Trophoblast cell (in vitro differentiated cells and primary cell): Measurements from ENCODE around the gene FAM117B.

Experiments
- DNase-seq, 2 donors: peaks; one replicate each; pipeline ENCODE4 v3.0.0-alpha.2; 2016
- H2AFZ ChIP-seq: 2 replicates; pipeline ENCODE4 v1.6.1; 2013; ENCODE audit warnings: low read length, moderate library complexity, mild to moderate bottlenecking; ENCODE audit not compliant: insufficient read depth, poor library complexity
- H2AK5ac ChIP-seq: 2 replicates; pipeline ENCODE4 v1.6.1; 2013; ENCODE audit warnings: mild to moderate bottlenecking, low read length
- H2BK120ac ChIP-seq: 2 replicates; pipeline ENCODE4 v1.6.1; 2013; ENCODE audit warnings: low read length, mild to moderate bottlenecking, moderate library complexity; ENCODE audit not compliant: insufficient read depth, poor library complexity
- H2BK12ac ChIP-seq: 2 replicates; pipeline ENCODE4 v1.6.1; 2013; ENCODE audit warnings: mild to moderate bottlenecking, low read length, moderate library complexity
- H2BK5ac ChIP-seq: 2 replicates; pipeline ENCODE4 v1.6.1; 2013; ENCODE audit warnings: low read length, low read depth, moderate library complexity, mild to moderate bottlenecking; ENCODE audit not compliant: poor library complexity
- H3K14ac ChIP-seq: 2 replicates; pipeline ENCODE4 v1.6.1; 2013; ENCODE audit warnings: mild to moderate bottlenecking, low read length
- H3K18ac ChIP-seq: 2 replicates; pipeline ENCODE4 v1.6.1; 2013; ENCODE audit warnings: mild to moderate bottlenecking, low read length
- H3K23ac ChIP-seq: 2 replicates; pipeline ENCODE4 v1.6.1; 2013; ENCODE audit warnings: low read length
- H3K27ac ChIP-seq: 2 replicates; pipeline ENCODE4 v1.5.1; 2013; ENCODE audit warnings: low read depth, mild to moderate bottlenecking, inconsistent platforms, low read length, moderate library complexity
- H3K27me3 ChIP-seq: 2 replicates; pipeline ENCODE4 v1.6.1; 2013; ENCODE audit warnings: inconsistent platforms, mild to moderate bottlenecking, low read length, moderate library complexity; ENCODE audit not compliant: insufficient read depth
- H3K36me3 ChIP-seq, 2 experiments: 1 replicate in 1 of 2; 2 replicates in 1 of 2; pipeline ENCODE4 v1.6.1; 2013; ENCODE audit warnings: low read length in 2 of 2, mild to moderate bottlenecking in 2 of 2, moderate library complexity in 1 of 2; ENCODE audit not compliant: insufficient read depth in 2 of 2, control insufficient read depth in 1 of 2
- H3K4ac ChIP-seq: 2 replicates; pipeline ENCODE4 v1.6.1; 2013; ENCODE audit warnings: low read depth, mild to moderate bottlenecking, low read length, moderate library complexity
- H3K4me1 ChIP-seq, 2 experiments: 1 replicate in 1 of 2; 2 replicates in 1 of 2; pipeline ENCODE4 v1.6.1; 2013; ENCODE audit warnings: low read length in 2 of 2, mild to moderate bottlenecking in 2 of 2, moderate library complexity in 1 of 2; ENCODE audit not compliant: insufficient read depth in 2 of 2, control insufficient read depth in 1 of 2
- H3K4me2 ChIP-seq: 2 replicates; pipeline ENCODE4 v1.6.1; 2013; ENCODE audit warnings: inconsistent platforms, mild to moderate bottlenecking, low read length, moderate library complexity
- H3K4me3 ChIP-seq: 2 replicates; pipeline ENCODE4 v1.5.1; 2013; ENCODE audit warnings: mild to moderate bottlenecking, low read depth, low read length, inconsistent platforms
- H3K79me1 ChIP-seq: one replicate; pipeline ENCODE4 v1.6.1; 2013; ENCODE audit warnings: low read length
- H3K79me2 ChIP-seq: 2 replicates; pipeline ENCODE4 v1.6.1; 2013; ENCODE audit warnings: low read length, mild to moderate bottlenecking; ENCODE audit not compliant: control insufficient read depth, insufficient read depth, poor library complexity
- H3K9ac ChIP-seq: 2 replicates; pipeline ENCODE4 v1.6.1; 2013; ENCODE audit warnings: mild to moderate bottlenecking, low read length
- H3K9me3 ChIP-seq: 2 replicates; pipeline ENCODE4 v1.6.1; 2013; ENCODE audit warnings: low read depth, mild to moderate bottlenecking, control low read depth, inconsistent platforms, low read length; ENCODE audit not compliant: insufficient read depth
- H4K12ac ChIP-seq: 2 replicates; pipeline ENCODE4 v1.6.1; 2013; ENCODE audit warnings: low read depth, mild to moderate bottlenecking, low read length, moderate library complexity
- H4K8ac ChIP-seq: 2 replicates; pipeline ENCODE4 v1.6.1; 2013; ENCODE audit warnings: low read depth, mild to moderate bottlenecking, low read length, moderate library complexity
- H4K91ac ChIP-seq: one replicate; pipeline ENCODE4 v1.6.1; 2013; ENCODE audit warnings: low read depth, mild to moderate bottlenecking, low read length, moderate library complexity
- WGBS: extraction: QIAGEN DNeasy Blood & Tissue Kit; methylation state at CpG from one replicate; pipeline ENCODE4 v1.1.7; 2013; ENCODE audit warnings: missing lambda C conversion rate; ENCODE audit not compliant: insufficient read length, insufficient coverage; ENCODE audit errors: extremely low coverage; 5-methylcytosine and 5-hydroxymethylcytosine counted together

FAM117B gene

DNA sequence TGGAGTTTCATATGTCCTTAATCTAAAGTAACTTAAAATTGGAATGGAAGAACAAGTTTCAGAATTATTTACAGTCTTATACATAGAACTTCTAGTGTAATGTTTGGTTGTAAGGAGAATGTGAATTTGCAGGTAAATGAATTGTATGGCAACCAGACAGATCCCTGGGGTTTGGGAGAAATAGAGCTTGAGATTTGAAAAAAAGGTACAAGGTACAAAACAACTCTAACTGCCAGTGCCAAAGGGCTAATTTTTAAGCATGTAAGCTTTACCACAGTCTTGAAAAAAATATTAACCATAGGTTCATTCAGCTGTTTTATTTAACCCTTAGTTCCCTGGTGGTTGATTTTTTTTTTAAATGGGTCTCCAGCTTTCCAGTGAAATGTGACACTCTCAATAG, 133.5 kb downstream of the FAM117B start:
- no peak overlapping the region for H3K9ac ChIP-seq
- DNase-seq, result no peak
- H3K9me3 ChIP-seq, result no peaks in the 10 kb centered on the region
- no peak overlapping the region for H3K27ac ChIP-seq
- H3K79me1 ChIP-seq, result no peaks in the 10 kb centered on the region
- no peak overlapping the region for H4K91ac ChIP-seq
- peaks cover 0 to 4% of the 10 kb centered on the region in 2 experiments for H3K36me3 ChIP-seq
- no peak overlapping the region for H2BK12ac ChIP-seq
- H3K14ac ChIP-seq, result no peak overlapping the region
- H2AK5ac ChIP-seq, result no peak overlapping the region
- no peak overlapping the region for H2AFZ ChIP-seq
- H3K27me3 ChIP-seq, result no peaks in the 10 kb centered on the region
- H3K4ac ChIP-seq, result no peak overlapping the region
- H3K23ac ChIP-seq, result no peak overlapping the region
- peaks cover 4 to 5% of the 10 kb centered on the region in 2 experiments for H3K4me1 ChIP-seq
- no peak overlapping the region for H3K4me2 ChIP-seq
- no peak overlapping the region for H2BK120ac ChIP-seq
- no peak overlapping the region for H4K8ac ChIP-seq
- H3K79me2 ChIP-seq, result no peaks in the 10 kb centered on the region
- H3K18ac ChIP-seq, result no peak overlapping the region
- H3K4me3 ChIP-seq, result no peak overlapping the region
- H4K12ac ChIP-seq, result no peak overlapping the region
- H2BK5ac ChIP-seq, result no peak overlapping the region

GRCh38 chr2:202769201-202769600, 134.4 kb downstream of the FAM117B start:
- no peak overlapping the region for H3K9ac ChIP-seq
- no peak overlapping the region for H4K91ac ChIP-seq
- H3K27ac ChIP-seq, result no peak overlapping the region
- H3K79me2 ChIP-seq, result no peaks in the 10 kb centered on the region
- no peak overlapping the region for H2BK120ac ChIP-seq
- no peak overlapping the region for H3K4ac ChIP-seq
- peaks cover 0 to 2% of the 10 kb centered on the region in 2 experiments for H3K36me3 ChIP-seq
- H3K23ac ChIP-seq, result no peak overlapping the region
- H3K9me3 ChIP-seq, result no peaks in the 10 kb centered on the region
- no peak overlapping the region for H3K14ac ChIP-seq
- H2BK12ac ChIP-seq, result no peak overlapping the region
- no peak overlapping the region for H2AFZ ChIP-seq
- no peak overlapping the region for H3K4me2 ChIP-seq
- H4K8ac ChIP-seq, result no peak overlapping the region
- H3K27me3 ChIP-seq, result no peaks in the 10 kb centered on the region
- no peak overlapping the region for H3K18ac ChIP-seq
- no peak overlapping the region for H2AK5ac ChIP-seq
- DNase-seq, result no peak
- no peak overlapping the region for H2BK5ac ChIP-seq
- H3K4me3 ChIP-seq, result no peak overlapping the region
- H3K79me1 ChIP-seq, result no peaks in the 10 kb centered on the region
- no peak overlapping the region for H4K12ac ChIP-seq
- peaks cover 4 to 5% of the 10 kb centered on the region in 2 experiments for H3K4me1 ChIP-seq

- no peak for DNase-seq
Observed at GRCh38 chr2:202771336-202771735, 136.6 kb downstream of the FAM117B start.

DNA sequence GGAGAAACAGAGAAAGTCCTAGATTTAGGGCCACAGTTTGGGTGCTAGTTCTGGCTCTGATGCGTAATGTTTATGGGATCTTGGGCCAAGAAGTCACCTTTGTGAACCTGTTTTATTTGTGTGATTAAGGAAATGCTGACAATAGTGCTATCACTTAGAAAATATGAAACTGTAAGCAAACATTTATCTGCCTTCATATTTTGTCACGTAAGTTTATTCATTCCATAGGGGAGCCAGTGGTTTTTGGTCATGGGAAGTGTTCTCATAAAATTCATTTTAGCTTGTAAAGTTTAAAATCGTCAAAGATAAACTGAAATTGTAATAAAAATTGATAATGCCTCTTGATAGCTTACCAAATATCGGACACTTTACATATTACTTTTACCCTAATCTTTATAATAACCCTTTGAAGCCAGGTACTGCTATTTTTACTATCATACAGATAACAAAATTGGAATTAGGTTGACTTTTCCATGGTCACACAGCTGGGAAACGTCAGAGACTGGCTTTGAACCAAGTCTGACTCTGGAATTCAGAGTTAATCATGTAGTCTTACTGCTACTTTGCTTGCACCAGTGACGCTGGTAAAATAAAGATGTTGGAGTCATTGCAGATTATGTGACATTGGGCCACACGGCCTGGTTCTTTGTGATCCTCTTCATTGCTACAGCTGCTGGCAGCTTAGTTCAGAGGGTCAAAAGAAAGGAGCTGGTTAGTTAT, 137.1 kb downstream of the FAM117B start:
- Histone ChIP-seq H3K36me3 (peaks cover 2 to 5% of the 10 kb centered on the region in 2 experiments), H3K18ac (no peak overlapping the region), H3K14ac (no peak overlapping the region), H3K4me3 (no peak overlapping the region), H2BK120ac (no peak overlapping the region), H4K91ac (no peak overlapping the region), H2AFZ (no peak overlapping the region), H3K27me3 (no peaks in the 10 kb centered on the region), H3K4ac (no peak overlapping the region), H3K79me2 (no peaks in the 10 kb centered on the region), H3K23ac (no peak overlapping the region), H3K4me1 (no peaks in the 10 kb centered on the region), H3K27ac (no peak overlapping the region), H3K9me3 (no peaks in the 10 kb centered on the region), H2BK5ac (no peak overlapping the region), H2AK5ac (no peak overlapping the region), H2BK12ac (no peak overlapping the region), H4K12ac (no peak overlapping the region), H3K9ac (no peak overlapping the region), H3K4me2 (no peak overlapping the region), H3K79me1 (no peaks in the 10 kb centered on the region), H4K8ac (no peak overlapping the region)
- no CpG with 5 or more reads among the region's 7 CpGs for WGBS
- no peak for DNase-seq

More at GRCh38 chr2:202771336-202771735, 136.6 kb downstream of the FAM117B start:
- no peak overlapping the region for H4K12ac ChIP-seq
- H3K27ac ChIP-seq, result no peak overlapping the region
- H3K4me2 ChIP-seq, result no peak overlapping the region
- H3K14ac ChIP-seq, result no peak overlapping the region
- H2BK5ac ChIP-seq, result no peak overlapping the region
- H3K18ac ChIP-seq, result no peak overlapping the region
- no peaks in the 10 kb centered on the region for H3K4me1 ChIP-seq
- H3K9ac ChIP-seq, result no peak overlapping the region
- no peaks in the 10 kb centered on the region for H3K79me2 ChIP-seq
- H4K91ac ChIP-seq, result no peak overlapping the region
- H3K4me3 ChIP-seq, result no peak overlapping the region
- H3K23ac ChIP-seq, result no peak overlapping the region
- no peak overlapping the region for H2AK5ac ChIP-seq
- no peak overlapping the region for H2BK12ac ChIP-seq
- H4K8ac ChIP-seq, result no peak overlapping the region
- H3K4ac ChIP-seq, result no peak overlapping the region
- no peaks in the 10 kb centered on the region for H3K9me3 ChIP-seq
- WGBS, result no CpG with 5 or more reads among the region's 1 CpG
- no peaks in the 10 kb centered on the region for H3K27me3 ChIP-seq
- no peak overlapping the region for H2BK120ac ChIP-seq
- peaks cover 2 to 5% of the 10 kb centered on the region in 2 experiments for H3K36me3 ChIP-seq
- no peaks in the 10 kb centered on the region for H3K79me1 ChIP-seq
- H2AFZ ChIP-seq, result no peak overlapping the region
